HG02970 (cell line): ENCODE data around the gene DRP2.
"Not testable (repeated sequence)": the region's sequence is repeated elsewhere in the genome, so short reads cannot be mapped to it uniquely, and the experiment has no call there.

Source experiments
- ATAC-seq: cut with Tn5 transposase; IDR thresholded peaks from one replicate; pipeline ENCODE4 v1.9.1; 2021; ENCODE audit warnings: mild to moderate bottlenecking, moderate library complexity, moderate number of reproducible peaks; ENCODE audit not compliant: unreplicated experiment, low FRiP score

DRP2 gene

DNA sequence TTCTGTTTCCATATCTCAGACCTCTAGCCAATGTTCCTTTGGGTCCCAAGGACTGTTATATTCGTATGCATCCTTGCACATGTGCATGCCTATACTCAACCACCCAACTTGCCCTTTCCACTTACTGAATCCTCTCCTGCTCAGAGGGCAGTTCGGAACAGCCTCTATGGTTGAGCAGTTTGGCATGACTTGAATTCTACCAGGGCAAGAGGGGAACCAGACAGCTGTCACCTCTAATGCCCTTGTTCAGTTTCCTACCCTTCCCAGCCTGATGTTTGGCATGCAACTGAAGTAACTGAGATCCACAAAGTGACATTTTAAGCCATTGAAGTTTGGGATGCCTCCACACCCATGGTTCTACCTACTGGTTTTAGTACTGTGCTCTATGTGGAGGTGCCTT, 17.5 kb downstream of the DRP2 start:
- no peak for ATAC-seq

DNA sequence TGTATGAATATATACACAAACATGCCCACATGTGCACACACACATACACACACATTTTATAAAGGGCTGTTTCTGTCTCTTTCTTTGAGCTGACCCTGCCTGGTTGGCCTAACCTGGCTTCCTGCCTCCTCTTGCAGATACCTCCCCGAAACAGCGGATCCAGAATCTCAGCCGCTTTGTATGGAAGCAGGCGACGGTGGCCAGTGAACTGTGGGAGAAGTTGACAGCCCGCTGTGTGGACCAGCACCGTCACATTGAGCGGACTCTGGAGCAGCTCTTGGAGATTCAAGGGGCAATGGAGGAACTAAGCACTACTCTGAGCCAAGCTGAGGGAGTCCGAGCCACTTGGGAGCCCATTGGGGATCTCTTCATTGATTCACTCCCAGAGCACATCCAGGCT, 21.9 kb downstream of the DRP2 start:
- ATAC-seq, result no peak

DNA sequence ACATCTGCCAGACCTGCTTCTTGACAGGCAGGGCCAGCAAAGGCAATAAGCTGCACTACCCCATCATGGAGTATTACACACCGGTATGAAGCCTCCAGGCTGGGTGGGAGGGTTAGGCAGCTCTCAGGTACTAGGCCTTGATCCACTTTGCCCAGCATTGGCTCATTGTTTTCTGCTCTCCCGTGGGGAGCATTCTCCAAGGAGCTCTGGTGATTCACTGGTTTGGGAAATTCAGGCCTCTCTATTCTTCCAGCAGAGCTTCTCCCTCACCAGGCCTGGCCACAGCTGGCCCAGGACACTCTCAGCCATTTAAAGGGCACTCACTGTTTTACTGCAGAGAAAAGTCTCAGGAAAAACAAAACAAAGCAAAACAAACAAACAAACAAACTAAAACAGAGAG, 33.0 kb downstream of the DRP2 start:
- no peak for ATAC-seq

DNA sequence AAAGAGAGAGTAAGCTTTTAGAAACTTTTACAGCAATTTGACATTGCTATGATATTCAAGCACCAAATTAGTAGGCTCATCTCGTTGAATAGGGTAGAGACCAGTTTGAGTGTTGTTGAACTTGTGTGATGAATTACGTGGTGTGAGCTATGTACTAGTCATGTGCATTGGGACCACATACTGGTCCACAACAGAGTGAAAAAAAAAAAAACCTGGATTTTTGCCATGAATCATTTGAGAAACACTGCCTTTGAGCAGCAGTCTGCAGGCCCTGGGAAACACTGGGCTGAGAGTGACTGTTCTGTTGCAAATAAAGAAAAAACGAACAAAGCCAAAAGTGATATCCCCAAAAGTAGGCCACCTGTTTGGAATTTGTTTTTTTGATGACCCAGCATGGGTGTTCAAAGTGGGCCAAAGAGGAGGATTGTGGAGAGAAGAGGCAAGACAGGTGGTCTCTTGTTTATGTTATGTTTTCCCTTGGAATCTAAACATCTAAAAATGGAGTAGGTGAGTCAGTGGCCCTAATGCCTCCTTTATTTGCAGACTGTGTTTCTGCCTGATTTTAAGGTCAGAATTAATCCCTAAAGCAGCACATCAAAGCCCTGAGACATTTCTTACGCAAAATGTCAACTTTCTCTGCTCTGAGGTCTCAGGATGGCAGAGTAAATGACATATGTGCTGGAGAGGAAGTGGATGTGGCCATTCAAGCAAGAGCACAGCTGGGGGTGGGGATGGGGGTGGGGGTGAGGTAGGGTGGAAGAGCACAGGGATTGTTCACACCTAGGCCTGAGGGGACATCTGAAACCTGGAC, 38.1 kb downstream of the DRP2 start:
- ATAC-seq, result no peak

DNA sequence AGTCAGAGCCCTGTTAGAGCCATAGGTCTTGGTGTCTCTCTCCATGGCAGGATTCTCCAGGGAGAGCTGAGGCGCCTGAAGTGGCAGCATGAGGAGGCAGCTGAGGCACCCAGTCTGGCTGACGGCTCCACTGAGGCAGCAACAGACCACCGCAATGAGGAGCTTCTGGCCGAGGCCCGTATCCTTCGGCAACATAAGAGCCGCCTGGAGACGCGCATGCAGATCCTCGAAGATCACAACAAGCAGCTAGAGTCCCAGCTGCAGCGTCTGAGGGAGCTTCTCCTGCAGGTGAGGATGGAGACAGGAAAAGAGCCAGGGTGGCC, 38.6 kb downstream of the DRP2 start:
- ATAC-seq, result no peak

DNA sequence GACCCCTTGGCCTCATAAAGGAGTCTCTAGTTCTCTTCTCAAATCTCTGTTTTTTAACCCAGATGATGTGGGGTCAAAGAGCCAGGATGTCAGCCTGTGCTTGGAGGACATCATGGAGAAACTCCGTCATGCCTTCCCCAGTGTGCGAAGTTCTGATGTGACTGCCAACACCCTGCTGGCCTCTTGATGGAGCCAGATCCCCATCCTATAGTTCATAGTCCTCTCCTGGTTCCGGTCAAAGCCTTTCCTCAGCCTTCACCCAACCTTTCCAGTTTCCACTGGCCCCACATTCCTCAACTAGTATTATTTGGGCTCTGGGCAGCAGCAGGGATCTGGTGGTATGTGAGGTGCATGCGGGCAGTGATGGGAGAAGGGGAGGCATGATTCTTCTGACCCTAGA, 40.8 kb downstream of the DRP2 start:
- ATAC-seq, result no peak

DNA sequence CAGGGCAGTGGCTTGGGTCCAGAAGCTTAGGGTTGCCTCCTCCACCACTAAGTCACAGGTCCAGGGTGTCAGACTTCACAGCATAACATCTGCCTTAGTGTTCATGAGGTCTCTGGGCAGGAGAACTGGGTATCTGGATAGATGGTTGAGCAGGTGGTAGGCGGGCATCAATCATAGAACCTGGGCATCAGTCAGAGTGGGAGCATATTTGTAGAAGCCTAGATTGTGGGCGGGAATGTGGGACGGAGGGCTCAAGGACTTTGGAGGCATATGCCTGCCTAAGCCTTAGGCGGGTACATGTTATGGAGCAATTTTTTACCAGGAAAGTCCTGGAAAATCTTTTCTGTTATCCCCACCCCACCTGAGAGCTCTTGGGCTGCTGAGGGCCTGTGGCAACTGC, 43.0 kb downstream of the DRP2 start:
- no peak for ATAC-seq

DNA sequence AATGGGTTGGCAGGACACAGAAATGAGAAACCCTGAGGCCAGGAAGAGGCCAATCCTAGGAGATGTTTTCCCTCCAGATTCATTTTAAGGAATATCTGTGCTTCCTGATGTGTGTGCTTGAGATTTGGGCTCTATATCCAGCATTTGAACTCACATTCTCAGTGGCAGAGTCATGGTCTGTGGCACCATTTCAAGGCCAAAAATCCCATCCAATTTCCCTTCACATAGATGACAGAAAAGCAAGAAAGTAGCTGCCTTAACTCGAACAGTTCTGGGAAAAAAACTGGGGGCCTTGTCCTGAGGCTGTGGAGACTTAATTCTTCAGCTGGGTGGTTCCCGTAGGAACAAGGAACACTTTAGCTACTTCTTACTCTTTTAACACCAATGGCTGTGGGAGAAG, 44.2 kb downstream of the DRP2 start:
- ATAC-seq, result no peak

DNA sequence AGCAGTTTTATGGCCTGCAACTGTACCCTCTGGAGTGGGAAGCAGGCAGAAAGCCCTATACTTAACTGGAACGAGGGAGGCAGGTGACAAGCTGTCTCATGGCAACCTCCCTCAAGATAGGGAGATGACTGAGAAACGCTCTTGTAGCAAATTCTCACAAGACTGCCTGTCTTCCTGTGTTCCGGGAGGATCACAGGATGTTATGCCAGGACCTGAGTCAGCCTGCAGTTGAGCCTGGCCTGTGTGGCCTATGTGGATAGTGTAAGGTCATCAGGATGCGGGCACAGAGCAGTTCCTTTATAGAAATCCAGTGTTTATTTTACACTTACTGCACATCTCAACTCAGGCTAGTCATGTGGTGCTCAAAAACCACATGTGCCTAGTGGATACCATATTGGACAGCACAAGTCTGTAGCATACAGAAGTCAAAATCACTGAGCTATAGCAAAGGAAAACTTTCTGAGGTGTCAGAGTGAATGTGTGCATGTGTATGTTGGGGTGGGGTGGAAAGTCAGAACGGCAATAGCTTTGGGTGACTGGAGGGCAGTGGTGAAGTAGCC, 46.4 kb downstream of the DRP2 start:
- no peak for ATAC-seq

DNA sequence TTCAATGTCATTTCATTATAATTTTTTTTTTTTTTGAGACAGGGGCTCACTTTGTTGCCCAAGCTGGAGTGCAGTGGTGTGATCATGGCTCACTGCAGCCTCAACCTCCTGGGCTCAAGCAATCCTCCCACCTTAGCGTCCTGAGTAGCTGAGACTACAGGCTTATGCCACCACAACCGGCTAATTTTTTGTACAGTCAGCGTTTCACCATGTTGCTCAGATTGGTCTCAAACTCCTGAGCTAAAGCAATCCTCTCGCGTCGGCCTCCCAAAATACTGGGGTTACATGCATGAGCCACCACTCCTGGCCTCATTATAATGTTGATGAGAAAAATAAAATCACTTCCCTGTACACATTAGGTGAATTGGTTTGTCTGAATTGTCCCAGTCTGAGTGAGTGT, 54.6 kb downstream of the DRP2 start:
- ATAC-seq, result no peak

DNA sequence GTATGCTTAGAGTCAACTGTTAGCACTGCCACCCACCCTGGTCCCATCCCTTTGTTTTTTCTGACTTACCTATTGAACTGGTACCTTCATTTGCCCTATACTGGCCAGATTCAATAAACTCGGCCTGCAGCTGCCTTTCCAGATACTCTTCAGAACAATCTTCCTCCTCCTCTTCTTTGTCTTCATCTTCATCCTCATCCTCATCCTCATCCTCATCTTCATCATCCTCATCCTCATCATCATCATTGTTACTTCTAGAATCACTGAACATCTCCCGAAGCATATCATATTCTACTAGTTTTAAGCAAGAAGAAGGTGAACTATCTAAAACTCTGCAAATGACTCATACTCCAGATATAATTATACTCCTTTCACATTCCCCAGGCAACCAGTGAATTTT, 56.7 kb downstream of the DRP2 start:
- ATAC-seq, result no peak

DNA sequence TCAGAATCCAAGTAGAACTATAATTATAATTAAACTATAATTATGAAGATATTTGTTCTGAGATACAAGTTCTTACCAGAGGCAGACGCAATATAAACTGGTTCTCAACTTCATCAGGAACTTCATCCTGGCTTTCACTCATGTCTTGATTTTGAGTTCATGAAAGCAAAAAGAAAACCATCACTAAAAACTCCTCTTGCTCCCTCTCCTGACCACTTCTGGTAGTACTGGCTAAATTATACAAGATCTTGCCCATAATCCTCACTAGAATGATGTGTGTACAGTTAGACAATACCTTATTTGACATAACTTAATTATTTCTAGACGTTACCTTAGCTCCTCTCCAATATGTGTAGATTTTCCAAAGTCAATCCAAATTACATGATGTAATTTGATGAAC, 67.8 kb downstream of the DRP2 start:
- no peak for ATAC-seq

DNA sequence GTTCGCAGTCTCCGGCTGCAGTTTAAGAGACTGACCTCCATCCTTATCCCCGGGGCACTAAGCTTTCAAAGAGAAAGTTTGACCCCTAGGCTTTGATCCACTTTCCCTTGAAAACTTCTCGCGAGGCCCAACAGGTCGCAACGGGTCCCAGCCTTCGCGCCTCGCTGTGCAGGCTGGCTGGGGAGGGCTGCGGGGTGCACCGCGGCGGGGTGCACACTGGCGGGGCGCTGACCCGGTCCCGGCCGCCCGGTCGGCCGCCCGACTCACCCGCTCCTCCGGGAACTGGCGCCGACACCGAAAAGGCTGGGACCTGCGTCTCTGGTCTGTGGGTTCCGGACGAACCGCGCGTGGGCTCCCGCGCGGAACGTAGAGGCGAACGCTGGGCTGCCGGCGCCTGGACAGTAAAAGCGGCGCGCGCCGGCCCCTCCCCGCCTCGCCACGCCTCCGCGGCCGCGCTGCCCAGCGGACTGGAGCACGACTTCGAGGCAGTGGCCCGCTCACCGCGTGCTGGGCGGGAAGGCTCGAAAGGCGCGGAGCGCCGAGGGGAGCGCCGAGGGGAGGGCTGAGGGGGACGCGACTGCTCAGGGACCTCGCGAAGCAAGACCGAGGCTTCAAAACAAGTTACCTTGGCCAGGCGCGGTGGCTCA, 71.5 kb downstream of the DRP2 start, which contains the start of gene TAF7L:
TSS of gene TAF7L (minus strand) at position 378 of the 647 bp plus-strand sequence. CDS start 3,791 bp downstream, outside the sequence.
- no peak for ATAC-seq

DNA sequence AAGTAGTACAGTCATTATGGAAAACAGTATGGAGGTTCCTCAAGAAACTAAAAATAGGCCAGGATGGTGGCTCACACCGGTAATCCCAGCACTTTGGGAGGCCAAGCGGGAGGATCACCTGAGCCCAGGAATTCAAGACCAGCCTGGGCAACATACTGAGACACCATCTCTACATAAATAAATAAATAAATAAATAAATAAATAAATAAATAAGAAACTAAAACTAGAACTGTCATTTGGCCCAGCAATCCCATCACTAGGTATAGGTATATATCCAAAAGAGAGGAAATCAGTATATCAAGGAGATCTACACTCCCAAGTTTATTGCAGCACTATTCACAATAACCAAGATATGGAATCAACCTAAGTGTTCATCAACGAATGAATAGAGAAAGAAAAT, 76.0 kb downstream of the DRP2 start:
- not testable (repeated sequence) for ATAC-seq

DNA sequence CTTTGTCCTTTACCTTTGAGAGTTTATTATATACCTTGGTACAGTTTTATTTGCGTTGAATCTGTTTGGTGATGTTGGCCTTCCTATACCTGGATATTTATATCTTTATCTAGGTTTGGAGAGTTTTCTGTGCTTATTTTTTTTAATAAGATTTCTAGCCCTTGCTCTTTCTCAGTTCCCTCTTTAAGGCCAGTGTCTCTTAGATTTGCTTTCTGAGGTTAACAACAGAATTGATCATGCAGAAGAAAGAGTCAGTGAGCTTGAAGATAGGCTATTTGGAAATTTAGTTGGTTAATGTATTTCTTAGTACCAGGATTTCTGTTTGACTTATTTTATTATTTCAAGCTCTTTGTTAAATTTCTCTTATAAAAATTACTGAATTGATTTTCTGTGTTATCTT, 84.2 kb downstream of the DRP2 start:
- ATAC-seq, result no peak
